Hepatocyte (in vitro differentiated cells): Measurements from ENCODE around the gene OR5K2.

Experiments
- CTCF ChIP-seq: fragments of 200-600 bp; sonication (generic); IDR thresholded peaks from 2 replicates; pipeline ENCODE4 v1.5.1; 2016; ENCODE audit warnings: antibody characterized with exemption, mild to moderate bottlenecking; ENCODE audit not compliant: poor library complexity
- EZH2 ChIP-seq: fragments of 200-600 bp; sonication (generic); IDR thresholded peaks from 2 replicates; pipeline ENCODE4 v1.6.1; 2016; ENCODE audit warnings: antibody characterized with exemption, mild to moderate bottlenecking, borderline replicate concordance
- EZH2phosphoT487 ChIP-seq: fragments of 200-600 bp; sonication (generic); IDR thresholded peaks from one replicate; pipeline ENCODE4 v1.6.1; 2018; ENCODE audit warnings: antibody characterized with exemption, mild to moderate bottlenecking, low read depth, moderate library complexity; ENCODE audit not compliant: unreplicated experiment, severe bottlenecking

- TF ChIP-seq CTCF (no peak), EZH2 (no peak), EZH2phosphoT487 (no peak)
These were observed 16.3 kb downstream of the OR5K2 start for GRCh38 chr3:98513736-98514135.
